Testis (tissue), 3 donors: Measurements from ENCODE around the gene TUFT1. TPM values are rescaled to one million over a fixed set of nuclear protein-coding genes. Genes with fewer than 3 reads are reported as not detected.
A peak's percentile ranks its signal among the peaks of the same experiment; 100 is the strongest.

Experiments used
- DNase-seq: peaks from one replicate; pipeline ENCODE4 v3.0.0-alpha.2; 2019
- H3K27ac ChIP-seq, 2 donors: fragments of 200-600 bp; sonication (generic); one replicate each; pipeline ENCODE4 v1.5.1; 2019
- H3K27me3 ChIP-seq: fragments of 200-600 bp; sonication (generic); one replicate; pipeline ENCODE4 v1.5.1; 2019
- H3K36me3 ChIP-seq: fragments of 200-600 bp; sonication (generic); one replicate; pipeline ENCODE4 v1.5.1; 2017; ENCODE audit warnings: low read depth; ENCODE audit errors: missing control alignments
- H3K4me1 ChIP-seq: fragments of 200-600 bp; sonication (generic); one replicate; pipeline ENCODE4 v1.5.1; 2019
- H3K4me3 ChIP-seq, 2 donors: fragments of 200-600 bp; sonication (generic); one replicate each; pipeline ENCODE4 v1.5.1; 2017 to 2019
- H3K9me3 ChIP-seq: fragments of 200-600 bp; sonication (generic); one replicate; pipeline ENCODE4 v1.5.1; 2017
- CTCF ChIP-seq, 3 experiments: fragments of 450-650 bp in 2 of 3; fragments of 200-600 bp in 1 of 3; sonication (generic) in 1 of 3; IDR thresholded peaks; one replicate each; pipeline ENCODE4 v1.5.1; 2016 to 2019; ENCODE audit warnings: antibody characterized with exemption in 3 of 3, mild to moderate bottlenecking in 2 of 3, moderate library complexity in 1 of 3
- POLR2A ChIP-seq: fragments of 450-650 bp; IDR thresholded peaks from one replicate; pipeline ENCODE4 v1.6.1; 2017; ENCODE audit warnings: antibody characterized with exemption, mild to moderate bottlenecking, moderate library complexity
- WGBS, 2 donors: methylation state at CpG; one replicate each; pipeline ENCODE4 v1.1.5; 2018; 5-methylcytosine and 5-hydroxymethylcytosine counted together
- intact Hi-C: fragments of 100-400 bp; cut with DNase I; formaldehyde crosslinking; loops from one replicate; pipeline ENCODE4 v1.15.1; 2023; ENCODE audit warnings: low total_unique reads
- polyA plus RNA-seq: library from polyadenylated mRNA; stranded (reverse); fragments of 350-450 nt; fragmentation: Illumina TruSeq; extraction: RNeasy Lipid Tissue Mini Kit (QIAGEN cat#74804); gene quantifications from one replicate; pipeline ENCODE4 v1.2.3, GENCODE V29; 2014; ENCODE audit warnings: low read depth, low replicate concordance; ENCODE audit not compliant: insufficient read depth
- total RNA-seq, 2 donors: library from RNA; depleted of rRNA; stranded (reverse); fragments of >200 nt; gene quantifications; one replicate each; pipeline ENCODE4 v1.2.3, GENCODE V29; 2016

TUFT1 gene
- total and polyA plus RNA-seq, 3 donors from 2014 or later = 9.7 to 19.3 (median 16.5) TPM

- Histone ChIP-seq H3K9me3 (no peaks in the 10 kb centered on the region), H3K4me1 (peaks cover 3% of the 10 kb centered on the region), H3K36me3 (no peaks in the 10 kb centered on the region), H3K4me3 (no peak overlapping the region), H3K27ac (no peak overlapping the region), H3K27me3 (no peaks in the 10 kb centered on the region)
- no peak for TF ChIP-seq POLR2A
- TF ChIP-seq CTCF (IDR thresholded peaks at IDR 0.05) = no peak
- no peak for DNase-seq
- intact Hi-C loops = no loop called here
These were observed 66.3 kb downstream of the TUFT1 start for GRCh38 chr1:151606384-151606783.

- H3K27me3 ChIP-seq = no peaks in the 10 kb centered on the region
- intact Hi-C loops = no loop called here
- no peak overlapping the region for H3K4me3 ChIP-seq
- DNase-seq = no peak
- 65 to 84% methylated on average over 3 of the region's 3 CpGs for WGBS, 2 donors
- no peaks in the 10 kb centered on the region for H3K36me3 ChIP-seq
- TF ChIP-seq POLR2A (no peak), CTCF (IDR thresholded peaks at IDR 0.05) (no peak)
- no peaks in the 10 kb centered on the region for H3K9me3 ChIP-seq
- no peak overlapping the region for H3K27ac ChIP-seq
- peaks cover 4% of the 10 kb centered on the region for H3K4me1 ChIP-seq
These were observed 66.7 kb downstream of the TUFT1 start for GRCh38 chr1:151606857-151607256.

DNA sequence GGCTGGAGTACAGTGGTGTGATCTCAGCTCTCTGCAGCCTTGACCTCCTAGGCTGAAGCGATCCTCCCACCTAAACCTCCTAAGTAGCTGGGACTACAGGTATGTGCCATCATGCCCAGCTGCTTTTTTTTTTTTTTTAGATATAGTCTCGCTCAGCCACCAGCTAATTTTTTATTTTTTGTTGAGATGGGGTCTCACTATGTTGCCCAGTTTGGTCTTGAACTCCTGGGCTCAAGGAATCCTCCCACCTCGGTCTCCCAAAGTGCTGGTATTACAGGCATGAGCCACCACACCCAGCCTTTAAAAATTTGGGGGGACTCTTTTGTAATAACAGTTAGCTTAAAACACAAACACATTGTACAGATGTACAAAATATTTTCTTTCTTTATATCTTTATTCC is 70.0 kb downstream of the TUFT1 start:
- Histone ChIP-seq H3K4me3 (no peak overlapping the region), H3K36me3 (no peaks in the 10 kb centered on the region), H3K9me3 (no peaks in the 10 kb centered on the region), H3K27me3 (no peaks in the 10 kb centered on the region), H3K4me1 (peaks cover 11% of the 10 kb centered on the region), H3K27ac (no peak overlapping the region)
- intact Hi-C loops = no loop called here
- DNase-seq = no peak
- no peak for TF ChIP-seq CTCF (IDR thresholded peaks at IDR 0.05)
- no peak for TF ChIP-seq POLR2A
- WGBS, 2 donors = 82 to 99% methylated on average over 3 of the region's 3 CpGs

DNA sequence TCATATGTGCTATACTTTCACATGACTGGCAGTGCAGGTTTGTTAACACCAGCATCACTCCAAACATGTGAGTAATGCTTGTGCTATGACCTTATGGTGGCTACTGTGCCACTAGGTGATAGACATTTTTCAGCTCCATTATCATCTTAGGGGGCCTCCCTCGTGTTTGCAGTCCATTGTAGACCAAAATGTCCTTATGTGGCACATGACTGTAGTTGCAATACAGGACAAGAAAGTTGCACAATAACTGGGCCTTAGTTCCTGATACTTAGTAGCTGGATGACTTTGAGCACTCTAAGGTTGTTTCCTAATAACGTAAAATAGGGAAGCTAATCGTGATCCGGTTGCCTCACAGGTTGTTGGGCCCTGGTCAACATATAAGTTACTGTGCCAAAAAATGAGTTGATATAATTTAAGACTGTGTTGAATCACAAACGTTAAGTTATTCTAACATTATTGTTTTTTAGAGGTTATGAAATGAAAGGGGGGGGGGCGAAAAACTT is 71.2 kb downstream of the TUFT1 start:
- peak overlapping the region; percentile 98 for H3K4me3 ChIP-seq
- H3K36me3 ChIP-seq = no peaks in the 10 kb centered on the region
- H3K9me3 ChIP-seq = no peaks in the 10 kb centered on the region
- DNase-seq = peak; percentile 30
- intact Hi-C loops = no loop called here
- peaks cover 11% of the 10 kb centered on the region for H3K4me1 ChIP-seq
- H3K27me3 ChIP-seq = no peaks in the 10 kb centered on the region
- H3K27ac ChIP-seq = peak overlapping the region; percentile 95
- no peak for TF ChIP-seq CTCF (IDR thresholded peaks at IDR 0.05)
- no peak for TF ChIP-seq POLR2A
- WGBS, 2 donors = 10 to 13% methylated on average over 6 of the region's 6 CpGs

GRCh38 chr1:151611832-151612500 is 71.9 kb downstream of the TUFT1 start, which contains the start of gene SNX27:
Gene SNX27, plus strand, starts transcription at chr1:151612050. Its CDS starts 152 bp downstream, at chr1:151612202.
- Histone ChIP-seq H3K4me1 (peaks cover 11% of the 10 kb centered on the region), H3K27me3 (no peaks in the 10 kb centered on the region), H3K9me3 (no peaks in the 10 kb centered on the region), H3K4me3 (peak within 1 kb of the TSS; percentile 98), H3K36me3 (no peaks in the 10 kb centered on the region), H3K27ac (peak within 1 kb of the TSS; percentile 95)
- intact Hi-C loops = no loop called here
- DNase-seq = peak; percentile 97
- WGBS, 2 donors = 0 to 1% methylated on average over 14 to 79 of the region's 79 CpGs
- TF ChIP-seq CTCF (IDR thresholded peaks at IDR 0.05) (no peak), POLR2A (no peak)
